GM21619 (cell line): ENCODE results near the gene PDXDC1.
"Not testable (repeated sequence)": the region's sequence is repeated elsewhere in the genome, so short reads cannot be mapped to it uniquely, and the experiment has no call there.

Experiments
- ATAC-seq: cut with Tn5 transposase; IDR thresholded peaks from one replicate; pipeline ENCODE4 v1.9.1; 2021; ENCODE audit not compliant: unreplicated experiment

Gene PDXDC1

DNA sequence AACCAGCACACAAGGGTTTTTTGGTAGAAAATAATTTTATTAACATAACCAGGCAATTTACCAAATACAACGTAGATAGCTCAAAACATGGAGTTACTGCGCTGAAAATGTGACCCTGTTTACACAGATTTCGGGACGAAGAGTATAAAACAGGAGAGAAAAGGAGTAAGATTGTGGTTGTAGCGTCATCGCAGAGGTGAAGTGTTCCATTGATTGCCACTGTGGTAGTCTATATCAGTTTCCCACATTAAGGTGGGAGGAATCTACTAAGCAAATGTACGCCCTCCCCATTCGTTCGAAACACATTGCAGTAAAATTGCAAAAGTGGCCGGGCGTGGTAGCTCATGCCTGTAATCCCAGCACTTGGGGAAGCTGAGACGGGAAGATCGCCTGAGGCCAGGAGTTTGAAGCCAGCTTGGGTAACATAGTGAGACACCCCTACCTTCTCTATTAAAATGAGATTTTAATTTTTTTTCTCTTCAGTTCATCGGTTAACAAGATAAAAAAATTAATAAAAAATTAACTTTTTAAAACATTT is 972 bp upstream of the PDXDC1 start:
- ATAC-seq, result not testable (repeated sequence)

DNA sequence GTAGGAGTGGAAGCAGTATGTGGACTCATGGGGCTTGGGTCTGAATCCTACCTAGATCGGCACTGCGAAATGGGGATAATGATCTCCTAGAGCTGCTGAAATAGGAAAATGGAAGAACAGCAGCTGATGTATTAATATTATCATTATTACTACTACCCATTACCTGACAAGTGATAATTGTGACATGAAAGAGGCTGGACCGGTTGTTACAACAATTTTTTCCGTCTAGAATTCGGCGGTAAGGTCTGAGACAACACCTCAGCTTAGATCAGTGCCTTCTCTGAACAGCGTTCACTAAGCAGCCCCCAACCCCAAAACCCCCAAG is 533 bp upstream of the PDXDC1 start:
- not testable (repeated sequence) for ATAC-seq

DNA sequence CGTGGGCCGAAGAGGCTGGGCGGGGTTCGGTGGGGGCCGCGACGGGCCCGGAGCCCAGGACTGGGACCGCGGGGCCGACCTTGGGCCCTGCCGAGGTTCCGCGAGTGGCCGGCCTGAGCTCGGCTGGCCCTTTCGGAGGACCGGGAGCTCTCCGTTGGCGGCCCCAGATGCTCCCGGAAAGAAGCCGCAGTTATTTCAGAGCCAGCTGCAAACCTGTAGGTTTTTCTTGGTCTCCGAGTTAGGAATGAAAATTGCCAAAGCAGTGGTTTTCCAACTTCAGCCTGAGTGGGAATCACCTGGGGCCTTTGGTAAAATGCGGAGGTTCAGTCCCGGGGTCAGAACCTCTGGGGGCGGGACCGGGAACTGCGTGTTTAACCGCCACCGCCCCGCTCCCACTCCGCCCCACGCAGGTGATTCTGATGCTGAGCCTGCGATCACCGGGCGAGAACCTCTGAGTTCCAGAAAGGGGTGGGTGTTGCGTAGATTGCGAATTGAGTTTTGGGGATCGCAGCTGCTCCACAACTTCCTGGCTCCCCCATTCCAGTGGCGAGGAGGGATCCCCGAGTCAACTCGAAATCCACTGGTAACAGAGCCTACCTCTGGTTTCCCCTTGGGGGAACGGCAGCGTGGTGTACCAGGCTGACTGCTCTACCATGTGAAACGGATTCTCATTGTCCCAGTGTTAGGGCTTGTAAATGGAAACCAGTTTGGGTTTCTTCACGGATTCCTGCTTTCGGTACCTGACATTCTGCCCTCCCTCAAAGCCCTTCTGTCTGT is 780 bp downstream of the PDXDC1 start:
- peak; percentile 21 for ATAC-seq

DNA sequence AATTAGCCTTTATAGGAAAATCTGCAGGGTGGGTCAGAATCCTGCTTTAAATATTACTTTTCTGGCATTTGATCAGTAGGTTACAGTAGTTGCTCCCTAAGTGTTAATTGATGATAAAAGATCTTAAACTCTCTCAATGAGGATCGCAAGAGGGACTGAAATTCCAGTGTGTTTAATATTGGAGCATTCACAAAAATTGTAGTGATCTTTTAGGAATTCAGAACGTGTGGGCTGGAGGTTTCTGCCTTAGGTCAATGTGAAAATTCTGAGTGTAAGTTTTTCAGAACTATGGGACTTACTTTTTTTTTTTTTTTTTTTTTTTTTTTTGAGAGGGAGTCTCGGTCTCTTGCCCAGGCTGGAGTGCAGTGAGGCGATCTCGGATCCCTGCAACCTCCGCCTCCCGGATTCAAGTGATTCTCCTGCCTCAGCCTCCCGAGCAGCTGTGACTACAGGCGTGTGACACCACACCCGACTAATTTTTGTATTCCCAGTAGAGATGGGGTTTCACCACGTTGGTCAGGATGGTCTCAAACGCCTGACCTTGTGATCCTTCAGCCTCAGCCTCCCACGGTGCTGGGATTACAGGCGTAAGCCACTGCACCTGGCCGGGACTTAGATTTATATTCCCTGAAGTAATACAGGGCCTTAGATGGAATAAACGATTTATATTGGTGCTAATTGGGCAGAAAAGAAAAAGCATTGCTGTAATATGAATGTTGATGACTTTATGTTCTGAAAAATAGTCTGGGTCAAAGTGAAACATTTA is 2.3 kb downstream of the PDXDC1 start:
- ATAC-seq, result not testable (repeated sequence)

DNA sequence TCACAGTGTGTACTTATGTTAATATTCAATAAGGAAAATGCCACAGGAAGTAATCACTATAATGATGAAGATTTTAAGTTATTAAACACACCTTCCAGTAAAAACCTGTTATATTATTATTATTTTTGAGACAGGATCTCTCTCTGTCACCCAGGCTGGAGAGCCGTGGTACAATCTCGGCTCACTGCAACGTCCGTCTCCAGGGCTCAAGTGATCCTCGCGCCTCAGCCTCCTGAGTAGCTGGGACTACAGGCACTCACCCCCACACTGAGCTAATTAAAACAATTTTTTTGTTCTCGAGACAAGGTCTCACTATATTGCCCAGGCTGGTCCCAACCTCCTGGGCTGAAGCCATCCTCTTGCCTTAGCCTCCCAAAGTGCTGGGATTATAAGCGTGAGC is 3.5 kb downstream of the PDXDC1 start:
- not testable (repeated sequence) for ATAC-seq

DNA sequence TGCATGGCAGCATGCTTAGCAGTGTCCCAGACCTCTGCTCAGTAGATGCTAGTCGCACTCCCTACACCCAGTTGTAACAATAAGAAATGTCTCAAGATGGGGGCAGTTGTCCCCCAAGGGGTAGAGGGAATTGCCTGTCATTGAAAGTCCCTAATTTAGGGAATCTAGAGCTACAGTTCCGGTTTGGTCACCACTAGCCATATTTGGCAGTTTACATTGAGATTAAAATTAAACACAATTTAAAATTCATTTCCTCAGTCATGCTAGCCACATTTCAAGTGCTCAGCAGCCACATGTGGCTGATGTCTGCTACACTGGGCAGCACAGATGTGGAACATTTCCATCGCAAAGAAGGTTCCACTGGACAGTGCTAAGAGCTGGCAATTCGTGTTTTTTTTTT is 4.1 kb downstream of the PDXDC1 start:
- not testable (repeated sequence) for ATAC-seq

DNA sequence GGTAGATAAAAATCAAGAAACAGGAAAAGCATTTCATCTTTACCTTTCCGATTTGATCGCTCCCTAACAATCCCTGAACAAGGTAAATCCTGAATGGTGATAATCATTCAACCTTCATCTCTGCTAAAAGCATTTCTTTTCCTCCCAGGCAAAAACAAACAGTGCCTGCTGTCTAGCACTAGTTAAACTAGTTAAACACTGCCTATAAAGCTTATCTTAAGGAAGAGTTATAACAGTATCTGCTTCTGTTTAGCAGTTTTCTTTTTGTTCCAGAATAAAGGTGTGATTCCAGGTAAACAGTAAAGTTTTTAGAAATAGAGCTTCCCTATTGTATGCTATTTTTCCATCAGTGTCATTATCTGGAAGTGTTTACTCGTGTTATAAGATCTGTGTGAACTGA is 6.4 kb downstream of the PDXDC1 start:
- not testable (repeated sequence) for ATAC-seq

DNA sequence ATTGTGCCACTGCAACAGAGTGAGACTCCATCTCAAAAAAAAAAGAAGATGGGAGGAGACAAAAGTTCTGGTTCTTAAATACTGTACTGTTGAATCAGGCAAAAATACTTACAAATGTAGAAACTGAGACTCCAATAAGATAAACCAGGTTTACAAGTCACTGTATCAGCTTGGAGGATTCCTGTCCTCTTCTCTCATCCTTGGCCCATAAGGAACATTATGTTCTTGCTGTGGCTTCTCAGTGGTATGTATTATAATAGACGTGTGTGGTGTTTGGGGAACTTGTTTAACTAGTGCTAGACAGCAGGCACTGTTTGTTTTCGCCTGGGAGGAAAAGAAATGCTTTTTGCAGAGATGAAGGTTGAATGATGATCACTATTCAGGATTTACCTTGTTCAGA is 7.7 kb downstream of the PDXDC1 start:
- not testable (repeated sequence) for ATAC-seq

DNA sequence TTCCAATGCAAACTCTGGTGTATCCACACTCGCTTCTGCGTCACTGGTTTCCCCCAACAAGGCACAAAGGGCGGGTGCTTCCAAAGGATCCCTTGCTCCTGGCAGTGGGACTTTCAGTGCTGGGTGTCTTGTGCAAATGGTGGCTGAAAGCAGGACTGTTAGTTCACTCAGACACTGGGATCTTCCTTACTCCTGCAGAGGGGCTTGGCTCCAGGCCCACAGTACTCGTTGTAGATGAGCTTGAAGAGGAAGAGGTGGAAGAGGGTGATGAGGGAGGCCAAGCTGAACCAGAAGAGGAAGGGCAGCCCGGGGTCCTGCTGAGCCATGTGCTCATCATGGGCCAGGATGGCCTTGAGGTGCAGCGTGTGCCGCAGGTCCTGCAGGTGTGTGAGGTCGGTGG is 13.3 kb downstream of the PDXDC1 start:
- not testable (repeated sequence) for ATAC-seq

DNA sequence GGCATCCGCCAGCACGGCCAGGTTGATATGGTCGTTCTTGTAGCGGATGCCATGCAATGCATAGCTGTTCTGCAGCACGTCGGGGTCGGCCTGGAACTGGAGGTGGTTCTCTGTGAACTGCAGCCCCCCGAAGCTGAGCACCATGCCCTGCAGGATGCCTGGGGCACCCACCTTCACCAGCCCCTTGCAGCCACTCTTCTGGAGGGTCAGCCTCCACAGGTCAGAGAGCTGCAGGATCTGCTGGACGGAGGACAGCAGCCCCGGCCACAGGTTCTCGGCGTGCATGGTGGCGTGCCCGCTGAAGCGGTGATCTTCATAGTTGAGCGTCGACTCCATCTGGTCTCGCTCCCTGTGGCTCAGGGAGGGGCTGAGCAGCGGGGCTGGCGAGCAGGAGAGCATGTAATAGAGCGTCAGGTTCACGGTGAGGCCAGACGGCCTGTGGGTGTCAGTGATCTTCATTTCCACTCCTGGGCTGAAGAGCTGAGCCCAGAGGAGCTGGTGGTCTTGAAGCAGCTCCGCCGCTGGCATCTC is 13.9 kb downstream of the PDXDC1 start:
- ATAC-seq, result not testable (repeated sequence)

DNA sequence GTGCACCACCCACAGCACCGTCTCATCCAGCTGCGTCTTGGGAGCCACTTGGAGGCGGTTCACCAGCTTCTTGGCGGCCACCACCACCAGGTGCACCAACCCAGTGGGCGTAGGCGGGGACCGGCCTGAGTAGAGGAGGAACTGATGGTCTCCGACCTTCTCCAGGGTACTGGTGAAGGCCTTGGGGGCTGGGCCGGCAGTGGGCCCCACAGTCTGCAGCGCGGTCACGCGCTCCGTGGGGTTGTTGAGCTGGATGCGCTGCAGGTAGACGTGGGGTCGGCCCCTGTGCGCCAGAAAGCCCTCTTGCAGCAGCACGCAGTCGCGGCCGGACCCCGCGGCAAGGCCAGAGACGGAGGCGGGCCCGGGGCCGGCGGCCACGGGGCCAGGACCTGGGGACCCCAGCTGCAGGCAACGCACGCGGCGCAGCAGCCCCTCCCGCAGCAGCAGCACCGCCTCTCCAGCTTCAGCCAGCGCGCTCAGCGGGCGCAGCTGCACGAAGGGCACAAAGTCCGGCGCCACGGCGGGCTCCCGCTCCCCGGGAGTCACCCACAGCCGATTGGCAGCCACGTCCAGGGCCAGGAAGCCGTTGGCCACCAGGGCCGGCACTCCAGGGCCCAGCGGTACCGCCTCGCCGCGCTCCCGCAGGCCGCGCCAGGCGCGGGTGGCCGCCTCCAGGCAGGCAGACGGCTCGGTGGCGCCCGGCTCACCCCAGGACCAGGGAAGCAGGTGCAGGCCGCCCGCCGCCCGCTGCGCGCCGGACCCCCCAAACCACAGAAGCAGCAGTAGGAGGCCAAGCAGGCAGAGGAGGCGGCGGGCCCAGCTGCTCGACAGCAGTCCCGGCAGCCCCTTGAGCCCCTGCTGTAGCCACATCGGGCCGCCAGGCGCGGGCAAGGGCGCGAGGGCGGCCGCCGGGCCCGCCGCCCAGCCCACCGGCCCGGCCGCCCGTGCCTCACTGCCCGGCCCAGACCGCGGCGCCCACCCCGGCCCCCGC is 14.8 kb downstream of the PDXDC1 start:
- ATAC-seq, result not testable (repeated sequence)

DNA sequence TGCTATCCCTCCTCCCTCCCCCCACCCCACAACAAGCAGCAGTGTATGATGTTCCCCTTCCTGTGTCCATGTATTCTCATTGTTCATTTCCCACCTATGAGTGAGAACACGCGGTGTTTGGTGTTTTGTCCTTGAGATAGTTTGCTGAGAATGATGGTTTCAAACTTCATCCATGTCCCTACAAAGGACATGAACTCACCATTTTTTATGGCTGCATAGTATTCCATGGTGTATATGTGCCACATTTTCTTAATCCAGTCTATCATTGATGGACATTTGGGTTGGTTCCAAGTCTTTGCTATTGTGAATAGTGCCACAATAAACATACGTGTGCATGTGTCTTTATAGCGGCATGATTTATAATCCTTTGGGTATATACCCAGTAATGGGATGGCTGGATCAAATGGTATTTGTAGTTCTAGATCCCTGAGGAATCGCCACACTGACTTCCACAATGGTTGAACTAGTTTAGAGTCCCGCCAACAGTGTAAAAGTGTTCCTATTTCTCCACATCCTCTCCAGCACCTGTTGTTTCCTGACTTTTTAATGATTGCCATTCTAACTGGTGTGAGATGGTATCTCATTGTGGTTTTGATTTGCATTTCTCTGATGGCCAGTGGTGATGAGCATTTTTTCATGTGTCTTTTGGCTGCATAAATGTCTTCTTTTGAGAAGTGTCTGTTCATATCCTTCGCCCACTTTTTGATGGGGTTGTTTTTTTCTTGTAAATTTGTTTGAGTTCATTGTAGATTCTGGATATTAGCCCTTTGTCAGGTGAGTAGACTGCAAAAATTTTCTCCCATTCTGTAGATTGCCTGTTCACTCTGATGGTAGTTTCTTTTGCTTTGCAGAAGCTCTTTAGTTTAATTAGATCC is 18.7 kb downstream of the PDXDC1 start:
- not testable (repeated sequence) for ATAC-seq

DNA sequence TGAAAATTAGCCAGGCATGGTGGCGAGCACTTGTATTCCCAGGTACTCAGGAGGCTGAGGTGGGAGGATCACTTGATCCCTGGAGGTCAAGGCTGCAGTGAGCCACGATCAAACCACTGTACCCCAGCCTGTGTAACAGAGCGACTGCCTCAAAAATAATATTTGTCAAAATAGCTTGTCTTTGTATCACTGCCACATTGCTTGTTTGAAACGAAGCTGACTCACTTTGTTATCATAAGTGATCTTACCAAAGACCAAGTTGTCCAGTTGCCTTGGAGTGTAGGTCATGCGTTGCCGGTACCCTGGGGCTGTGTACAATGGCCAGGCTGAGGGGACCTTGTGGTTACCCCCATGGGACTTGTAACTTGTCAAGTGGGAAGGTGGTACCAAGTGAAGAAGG is 21.9 kb downstream of the PDXDC1 start:
- ATAC-seq, result not testable (repeated sequence)

DNA sequence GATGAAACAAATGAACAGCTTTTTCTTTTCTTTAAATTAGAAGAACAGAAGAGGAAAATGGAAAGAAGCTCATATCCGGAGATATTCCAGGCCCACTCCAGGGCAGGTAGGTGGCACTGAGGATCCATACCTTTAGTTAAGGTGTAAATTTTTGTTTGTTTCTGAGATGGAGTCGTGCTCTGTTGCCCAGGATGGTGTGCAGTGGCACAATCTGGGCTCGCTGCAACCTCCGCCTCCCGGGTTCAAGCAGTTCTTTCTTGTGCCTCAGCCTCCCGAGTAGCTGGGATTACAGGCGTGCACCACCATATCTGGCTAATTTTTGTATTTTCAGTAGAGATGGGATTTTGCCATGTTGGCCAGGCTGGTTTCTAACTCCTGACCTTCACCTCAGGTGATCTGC is 23.5 kb downstream of the PDXDC1 start:
- not testable (repeated sequence) for ATAC-seq

DNA sequence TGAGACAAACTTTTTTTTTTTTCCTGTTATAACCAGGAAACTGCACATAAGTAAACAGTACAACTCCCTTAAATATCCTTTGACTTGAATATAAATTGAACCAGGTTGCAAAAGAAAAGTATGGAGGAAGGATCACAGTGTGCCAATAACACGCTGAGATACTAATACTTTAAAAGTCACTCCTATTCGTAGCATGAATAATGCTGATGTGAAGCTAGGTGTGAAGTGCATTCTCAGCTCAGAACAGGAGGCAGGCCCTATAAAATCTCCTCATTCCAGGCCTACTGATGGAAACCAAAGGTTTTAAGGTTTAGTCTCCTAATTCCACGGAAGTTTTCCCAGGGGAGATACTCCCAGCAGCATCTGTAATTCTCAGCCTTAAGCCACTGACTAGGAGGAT is 25.0 kb downstream of the PDXDC1 start:
- ATAC-seq, result not testable (repeated sequence)

DNA sequence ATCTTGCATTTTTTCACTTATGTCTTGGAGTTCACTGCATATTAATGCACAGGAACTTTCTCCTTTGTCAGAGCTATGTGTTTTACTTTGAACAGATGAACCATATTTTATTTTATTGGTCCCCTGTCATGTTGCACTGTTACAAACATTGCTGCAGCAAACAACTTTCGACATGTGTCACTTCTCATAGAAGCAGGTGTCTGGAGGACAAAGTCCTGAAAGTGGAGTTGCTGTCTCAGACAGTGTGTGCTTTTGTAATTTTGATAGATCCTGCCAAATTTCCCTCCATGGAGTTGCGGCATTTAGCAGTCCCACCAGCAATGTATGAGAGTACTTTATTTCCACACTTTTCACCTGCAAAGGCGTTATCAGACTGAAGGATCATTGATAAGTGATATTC is 27.6 kb downstream of the PDXDC1 start:
- not testable (repeated sequence) for ATAC-seq

DNA sequence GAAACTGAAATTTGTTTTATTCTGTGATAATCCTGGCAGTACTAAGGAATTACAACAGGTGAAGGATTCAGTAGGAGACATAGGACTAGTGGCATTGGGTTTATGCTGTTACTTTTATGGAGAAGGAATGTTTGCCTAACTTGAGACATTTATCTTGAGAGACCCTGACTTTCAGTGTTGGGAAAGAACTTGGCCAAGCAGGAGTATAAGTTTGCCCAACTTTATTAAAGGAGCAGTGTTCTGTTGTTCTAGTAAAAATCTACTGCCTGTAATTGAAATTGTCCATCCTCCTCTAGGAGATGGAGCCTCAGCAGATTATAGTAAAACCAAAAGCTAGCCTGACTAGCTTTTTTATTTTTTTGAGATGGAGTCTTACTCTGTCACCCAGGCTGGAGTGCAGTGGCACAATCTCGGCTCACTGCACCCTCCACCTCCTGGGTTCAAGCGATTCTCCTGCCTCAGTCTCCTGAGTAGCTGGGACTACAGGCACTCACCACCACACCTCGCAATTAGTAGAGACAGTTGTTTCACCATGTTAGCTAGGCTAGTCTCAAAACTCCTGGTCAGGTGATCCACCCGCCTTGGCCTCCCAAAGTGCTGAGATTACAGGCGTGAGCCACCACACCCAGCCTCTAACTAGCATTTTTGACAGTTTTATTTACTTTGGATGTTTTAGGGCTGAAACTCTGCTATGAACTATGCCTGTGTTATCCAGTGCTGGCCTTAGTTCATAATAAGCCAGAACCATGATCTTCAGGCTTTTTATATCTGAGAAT is 30.7 kb downstream of the PDXDC1 start:
- ATAC-seq, result not testable (repeated sequence)

DNA sequence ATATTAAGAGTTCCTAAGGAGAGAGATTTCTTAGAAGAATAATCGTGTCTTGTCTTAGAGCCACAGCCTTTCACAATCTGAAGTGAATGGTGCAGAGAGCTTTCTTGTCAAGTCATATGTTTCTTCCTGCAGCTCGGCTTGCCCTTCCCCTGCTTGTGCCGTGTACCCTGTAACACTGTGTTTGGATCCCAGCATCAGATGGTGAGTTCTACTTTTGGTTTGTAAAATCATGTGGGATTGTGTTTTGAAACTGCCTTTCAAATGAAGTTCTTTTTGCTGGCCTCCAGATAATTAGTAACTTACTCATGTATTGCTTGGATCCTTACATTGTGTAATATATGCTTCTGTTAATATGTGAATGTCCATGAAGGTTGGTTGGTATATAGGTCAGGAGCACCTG is 33.8 kb downstream of the PDXDC1 start:
- not testable (repeated sequence) for ATAC-seq

DNA sequence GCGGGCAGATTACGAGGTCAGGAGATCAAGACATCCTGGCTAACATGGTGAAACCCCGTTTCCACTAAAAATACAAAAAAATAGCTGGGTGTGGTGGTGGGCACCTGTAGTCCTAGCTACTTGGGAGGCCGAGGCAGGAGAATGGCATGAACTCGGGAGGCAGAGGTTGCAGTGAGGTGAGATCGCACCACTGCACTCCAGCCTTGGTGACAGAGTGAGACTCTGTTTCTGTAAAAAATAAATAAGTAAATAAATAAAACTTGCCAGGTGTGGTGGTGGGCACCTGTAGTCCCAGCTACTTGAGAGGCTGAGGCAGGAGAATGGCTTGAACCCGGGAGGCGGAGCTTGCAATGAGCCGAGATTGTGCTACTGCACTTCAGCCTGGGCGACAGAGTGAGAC is 38.1 kb downstream of the PDXDC1 start:
- ATAC-seq, result not testable (repeated sequence)
